HG02852 (cell line): ENCODE results near the gene EIF4G1.

Experiments used
- ATAC-seq: cut with Tn5 transposase; IDR thresholded peaks from one replicate; pipeline ENCODE4 v1.9.1; 2021; ENCODE audit warnings: mild to moderate bottlenecking, moderate library complexity; ENCODE audit not compliant: unreplicated experiment

Gene EIF4G1

GRCh38 chr3:184361932-184362667 lies 47.7 kb downstream of the EIF4G1 start:
- ATAC-seq = peak; percentile 9

GRCh38 chr3:184362668-184363546 lies 48.5 kb downstream of the EIF4G1 start:
- ATAC-seq = peak; percentile 84

GRCh38 chr3:184366619-184367289 lies 52.3 kb downstream of the EIF4G1 start:
- ATAC-seq = no peak

GRCh38 chr3:184368116-184368515 lies 53.7 kb downstream of the EIF4G1 start:
- ATAC-seq = no peak

GRCh38 chr3:184368586-184369183 lies 54.3 kb downstream of the EIF4G1 start:
- no peak for ATAC-seq

GRCh38 chr3:184371570-184372018 lies 57.2 kb downstream of the EIF4G1 start:
- peak; percentile 75 for ATAC-seq

GRCh38 chr3:184372296-184372821 lies 58.0 kb downstream of the EIF4G1 start:
- ATAC-seq = no peak

GRCh38 chr3:184372911-184373310 lies 58.5 kb downstream of the EIF4G1 start:
- ATAC-seq = no peak

GRCh38 chr3:184373422-184373821 lies 59.0 kb downstream of the EIF4G1 start:
- no peak for ATAC-seq

GRCh38 chr3:184375747-184376461 lies 61.5 kb downstream of the EIF4G1 start:
- ATAC-seq = no peak

- no peak for ATAC-seq
Measured at GRCh38 chr3:184377374-184377773, 63.0 kb downstream of the EIF4G1 start.

- no peak for ATAC-seq
Measured at GRCh38 chr3:184377882-184378445, 63.6 kb downstream of the EIF4G1 start, which contains the start of gene THPO. THPO (minus strand) TSS chr3:184378207; CDS start chr3:184376259, 1,948 bp downstream.

GRCh38 chr3:184378651-184379357 lies 64.4 kb downstream of the EIF4G1 start:
- no peak for ATAC-seq

- no peak for ATAC-seq
Measured at GRCh38 chr3:184379358-184380184, 65.2 kb downstream of the EIF4G1 start, which contains the start of gene CHRD. CHRD (plus strand) TSS chr3:184380054; CDS start chr3:184380319, 265 bp downstream.

GRCh38 chr3:184380185-184380626 lies 65.8 kb downstream of the EIF4G1 start:
- no peak for ATAC-seq

GRCh38 chr3:184380627-184381260 lies 66.3 kb downstream of the EIF4G1 start:
- no peak for ATAC-seq
